H1 (cell line): ENCODE results near the gene ASTN1. TPM values are rescaled to one million over a fixed set of nuclear protein-coding genes. Genes with fewer than 3 reads are reported as not detected.

Experiments used
- CTCF ChIA-PET: fragments of 300-600 bp; sonication (Branson Sonifier 250); formaldehyde crosslinking; loops from one replicate; lab custom pipeline; 2021; ENCODE audit not compliant: partially characterized antibody; lab: Charles Lee
- POLR2A ChIA-PET: fragments of 300-600 bp; sonication (Branson Sonifier 250); formaldehyde crosslinking; loops from one replicate; lab custom pipeline; 2021; ENCODE audit warnings: inconsistent platforms; ENCODE audit not compliant: partially characterized antibody; lab: Charles Lee
- DNase-seq, 2 experiments: peaks; one replicate each; pipeline versions ENCODE4 v3.0.0 to v3.0.0-alpha.2; 2010 to 2022; ENCODE audit warnings: low spot score in 2 of 2, low read depth in 1 of 2, mixed read lengths in 1 of 2
- FAIRE-seq: peaks from 2 replicates; lab custom pipeline; 2011; peaks lifted over from hg19 to GRCh38; lab: Jason Lieb, UNC
- H2AFZ ChIP-seq: 2 replicates; pipeline ENCODE4 v1.8.1; 2012; ENCODE audit warnings: low read length, inconsistent platforms
- H2AK5ac ChIP-seq: 2 replicates; pipeline ENCODE4 v1.6.1; 2013; ENCODE audit warnings: low read depth, low read length
- H2BK120ac ChIP-seq: replicated peaks from 2 replicates; pipeline ENCODE3; 2013; ENCODE audit warnings: low read depth, low read length, inconsistent platforms
- H2BK12ac ChIP-seq: 2 replicates; pipeline ENCODE4 v1.6.1; 2013; ENCODE audit warnings: low read depth, low read length
- H2BK15ac ChIP-seq: 2 replicates; pipeline ENCODE4 v1.6.1; 2013; ENCODE audit warnings: low read length
- H2BK20ac ChIP-seq: 2 replicates; pipeline ENCODE4 v1.6.1; 2013; ENCODE audit warnings: low read length
- H2BK5ac ChIP-seq: 2 replicates; pipeline ENCODE4 v1.6.1; 2013; ENCODE audit warnings: low read depth, low read length
- H3K14ac ChIP-seq: 2 replicates; pipeline ENCODE4 v1.6.1; 2013; ENCODE audit warnings: inconsistent platforms; ENCODE audit not compliant: insufficient read length
- H3K18ac ChIP-seq: 2 replicates; pipeline ENCODE4 v1.6.1; 2013; ENCODE audit warnings: low read length; ENCODE audit errors: extremely low read depth
- H3K23ac ChIP-seq: 2 replicates; pipeline ENCODE4 v1.6.1; 2013; ENCODE audit warnings: inconsistent platforms; ENCODE audit not compliant: insufficient read length
- H3K23me2 ChIP-seq: 2 replicates; pipeline ENCODE4 v1.6.1; 2013; ENCODE audit warnings: low read depth, low read length
- H3K27ac ChIP-seq: 2 replicates; pipeline ENCODE4 v1.6.1; 2011; ENCODE audit warnings: low read depth, low read length, inconsistent platforms
- H3K27me3 ChIP-seq, 4 experiments: replicated peaks in 1 of 4; 1 replicate in 1 of 4; 2 replicates in 3 of 4; pipeline versions ENCODE4 v1.6.1 to v1.8.1; 2011 to 2013; ENCODE audit warnings: low read length in 3 of 4, mild to moderate bottlenecking in 3 of 4, inconsistent platforms in 2 of 4, mixed read lengths in 2 of 4, moderate library complexity in 1 of 4; ENCODE audit not compliant: control insufficient read depth in 3 of 4, insufficient read depth in 3 of 4; ENCODE audit errors: extremely low read depth in 1 of 4
- H3K36me3 ChIP-seq, 4 experiments: 2 replicates each; pipeline versions ENCODE4 v1.6.1 to v1.8.1; 2011 to 2013; ENCODE audit warnings: mild to moderate bottlenecking in 4 of 4, low read length in 3 of 4, moderate library complexity in 2 of 4, control low read depth in 1 of 4, inconsistent platforms in 1 of 4; ENCODE audit not compliant: insufficient read depth in 4 of 4, control insufficient read depth in 2 of 4
- H3K4ac ChIP-seq: replicated peaks from 2 replicates; pipeline ENCODE3; 2013; ENCODE audit warnings: low read length, low read depth, mixed read lengths, inconsistent platforms; ENCODE audit not compliant: insufficient read length
- H3K4me1 ChIP-seq, 4 experiments: replicated peaks in 1 of 4; 1 replicate in 1 of 4; 2 replicates in 3 of 4; pipeline versions ENCODE4 v1.6.1 to v1.8.1; 2011 to 2013; ENCODE audit warnings: low read length in 3 of 4, inconsistent platforms in 2 of 4, mixed read lengths in 1 of 4; ENCODE audit not compliant: insufficient read depth in 4 of 4, control insufficient read depth in 3 of 4
- H3K4me2 ChIP-seq, 2 experiments: 2 replicates each; pipeline versions ENCODE4 v1.6.1 to v1.8.1; 2011 to 2013; ENCODE audit warnings: low read depth in 2 of 2, low read length in 2 of 2, control low read depth in 1 of 2, inconsistent platforms in 1 of 2, mild to moderate bottlenecking in 1 of 2; ENCODE audit not compliant: insufficient read depth in 1 of 2
- H3K4me3 ChIP-seq, 4 experiments: fragments of 200-600, 300-600 bp in 1 of 4; sonication (generic), shearing (Covaris generic), sonication (Bioruptor Twin) in 1 of 4; 2 replicates each; pipeline versions ENCODE4 v1.5.1 to v1.8.1; 2011 to 2016; ENCODE audit warnings: low read length in 4 of 4, low read depth in 3 of 4, control low read depth in 2 of 4, inconsistent platforms in 2 of 4, mild to moderate bottlenecking in 2 of 4, mixed read lengths in 1 of 4, moderate library complexity in 1 of 4; ENCODE audit not compliant: insufficient read depth in 2 of 4; ENCODE audit errors: extremely low read depth in 1 of 4
- H3K56ac ChIP-seq: replicated peaks from 2 replicates; pipeline ENCODE3; 2013; ENCODE audit warnings: low read depth, mild to moderate bottlenecking, mixed read lengths, low read length, inconsistent platforms; ENCODE audit not compliant: insufficient read length
- H3K79me1 ChIP-seq: 2 replicates; pipeline ENCODE4 v1.6.1; 2013; ENCODE audit warnings: low read depth, low read length, control low read depth
- H3K79me2 ChIP-seq, 2 experiments: 2 replicates each; pipeline versions ENCODE4 v1.6.1 to v1.8.1; 2012 to 2013; ENCODE audit warnings: low read length in 2 of 2, mild to moderate bottlenecking in 2 of 2, inconsistent platforms in 1 of 2; ENCODE audit not compliant: insufficient read depth in 2 of 2, control insufficient read depth in 1 of 2
- H3K9ac ChIP-seq, 4 experiments: replicated peaks in 1 of 4; 1 replicate in 1 of 4; 2 replicates in 3 of 4; pipeline versions ENCODE4 v1.6.1 to v1.8.1; 2011 to 2013; ENCODE audit warnings: low read depth in 3 of 4, low read length in 3 of 4, control low read depth in 2 of 4, mild to moderate bottlenecking in 2 of 4, moderate library complexity in 2 of 4, inconsistent platforms in 1 of 4; ENCODE audit errors: extremely low read depth in 1 of 4
- H3K9me3 ChIP-seq, 2 experiments: 2 replicates each; pipeline versions ENCODE4 v1.6.1 to v1.8.1; 2012 to 2013; ENCODE audit warnings: mild to moderate bottlenecking in 2 of 2, moderate library complexity in 2 of 2, control low read depth in 1 of 2, inconsistent platforms in 1 of 2, low read depth in 1 of 2, low read length in 1 of 2, mixed read lengths in 1 of 2; ENCODE audit not compliant: insufficient read depth in 2 of 2
- H4K20me1 ChIP-seq, 2 experiments: replicated peaks in 1 of 2; 2 replicates each; pipeline versions ENCODE3 to v1.8.1; 2011 to 2013; ENCODE audit warnings: inconsistent platforms in 2 of 2, low read length in 2 of 2, mild to moderate bottlenecking in 1 of 2; ENCODE audit not compliant: insufficient read depth in 2 of 2, control insufficient read depth in 1 of 2
- H4K5ac ChIP-seq: 2 replicates; pipeline ENCODE4 v1.6.1; 2013; ENCODE audit warnings: low read length, low read depth, mixed read lengths, inconsistent platforms; ENCODE audit not compliant: insufficient read length
- H4K8ac ChIP-seq: 2 replicates; pipeline ENCODE4 v1.8.0; 2013; ENCODE audit warnings: mild to moderate bottlenecking, moderate library complexity, low read length, inconsistent platforms; ENCODE audit not compliant: insufficient read depth; ENCODE audit errors: extremely low read depth
- H4K91ac ChIP-seq: replicated peaks from 2 replicates; pipeline ENCODE3; 2013; ENCODE audit warnings: low read length, mixed read lengths, inconsistent platforms; ENCODE audit not compliant: insufficient read length
- GTF2F1 ChIP-seq: IDR thresholded peaks from 2 replicates; pipeline ENCODE4 v1.6.1; 2012; ENCODE audit warnings: low read depth, low read length, improper control_type of control experiment, borderline replicate concordance
- HDAC2 ChIP-seq, 2 experiments: fragments of 300-600 bp in 1 of 2; sonication (generic) in 1 of 2; IDR thresholded peaks; 2 replicates each; pipeline ENCODE4 v1.6.1; 2011 to 2012; ENCODE audit warnings: low read depth in 2 of 2, low read length in 2 of 2, mild to moderate bottlenecking in 2 of 2, moderate library complexity in 2 of 2, borderline replicate concordance in 1 of 2, inconsistent platforms in 1 of 2
- JUND ChIP-seq: IDR thresholded peaks from 2 replicates; pipeline ENCODE4 v1.6.1; 2011; ENCODE audit warnings: mild to moderate bottlenecking, improper control_type of control experiment, low read length
- KDM5A ChIP-seq: fragments of 200-600 bp; IDR thresholded peaks from 2 replicates; pipeline ENCODE4 v1.7.1; 2012; ENCODE audit warnings: mild to moderate bottlenecking, low read length, inconsistent platforms, mixed read lengths
- NANOG ChIP-seq: IDR thresholded peaks from 2 replicates; pipeline ENCODE4 v1.6.1; 2011; ENCODE audit warnings: low read length, low read depth, mild to moderate bottlenecking, inconsistent platforms; ENCODE audit not compliant: insufficient read depth, poor library complexity, severe bottlenecking
- POLR2AphosphoS5 ChIP-seq: IDR thresholded peaks from 2 replicates; pipeline ENCODE4 v1.6.1; 2011; ENCODE audit warnings: low read depth, low read length
- RBBP5 ChIP-seq: IDR thresholded peaks from 2 replicates; pipeline ENCODE4 v1.7.1; 2012; ENCODE audit warnings: low read depth, mild to moderate bottlenecking, inconsistent platforms, low read length, moderate library complexity, borderline replicate concordance
- RNF2 ChIP-seq: fragments of 200-900, 300-1000 bp; sonication (generic); IDR thresholded peaks from 2 replicates; pipeline ENCODE4 v1.7.1; 2016; ENCODE audit warnings: borderline replicate concordance, low read depth, mild to moderate bottlenecking, antibody characterized with exemption, low read length; ENCODE audit not compliant: poor library complexity, severe bottlenecking; ENCODE audit errors: missing control alignments
- SIX5 ChIP-seq: IDR thresholded peaks from 2 replicates; pipeline ENCODE4 v1.6.1; 2011; ENCODE audit warnings: mild to moderate bottlenecking, low read depth, low read length
- SP4 ChIP-seq: IDR thresholded peaks from 2 replicates; pipeline ENCODE4 v1.6.1; 2012; ENCODE audit warnings: low read length, inconsistent platforms
- TCF12 ChIP-seq: IDR thresholded peaks from 2 replicates; pipeline ENCODE4 v1.6.1; 2011; ENCODE audit warnings: low read depth, mild to moderate bottlenecking, low read length
- TEAD4 ChIP-seq: IDR thresholded peaks from 2 replicates; pipeline ENCODE4 v1.6.1; 2012; ENCODE audit warnings: low read depth, low read length, inconsistent platforms, mixed read lengths
- WGBS, 2 experiments: shearing (Covaris generic) in 1 of 2; methylation state at CpG; one replicate each; pipeline versions ENCODE4 v1.1.6 to v1.1.7; 2013 to 2015; ENCODE audit warnings: low lambda C conversion rate in 2 of 2, mixed read lengths in 2 of 2, inconsistent platforms in 1 of 2, low coverage in 1 of 2, missing lambda C conversion rate in 1 of 2; ENCODE audit not compliant: insufficient replicate concordance in 2 of 2, insufficient coverage in 1 of 2, insufficient read length in 1 of 2; ENCODE audit errors: extremely low coverage in 1 of 2, missing lambda C conversion rate in 1 of 2; 5-methylcytosine and 5-hydroxymethylcytosine counted together
- polyA plus RNA-seq, 7 experiments: library from polyadenylated mRNA; depleted of rRNA in 3 of 7; stranded (reverse) in 5 of 7; unstranded in 2 of 7; fragments of >200 nt in 5 of 7; fragments of 200-250 nt in 2 of 7; gene quantifications; 1 replicate in 5 of 7; 2 replicates in 1 of 7; 4 replicates in 1 of 7; pipeline versions ENCODE4 v1.2.1 to v1.2.3, GENCODE V29; 2011 to 2013; ENCODE audit warnings: missing spikeins in 2 of 7, mixed read lengths in 2 of 7
- total RNA-seq: library from RNA; stranded (reverse); fragmentation: NEBNext Ultra II Directional; extraction: Animal tissue kit (Norgen Biotek cat#: 25700); gene quantifications from 2 replicates; pipeline ENCODE4 v1.2.1, GENCODE V29; 2021

The ASTN1 gene
- total and polyA plus RNA-seq, 2 of the 8 experiments (the other 6 are each of a cell fraction or from before 2014, with no cell fraction given): 2.9 to 4.1 TPM

GRCh38 chr1:177122461-177123251 lies 41.9 kb downstream of the ASTN1 start:
- no peak overlapping the region for H2BK12ac ChIP-seq
- no peak overlapping the region for H3K56ac ChIP-seq
- TF ChIP-seq TEAD4: no peak
- TF ChIP-seq NANOG: no peak
- TF ChIP-seq RBBP5: no peak
- TF ChIP-seq RNF2: no peak
- no peak for TF ChIP-seq SP4
- TF ChIP-seq KDM5A: no peak
- TF ChIP-seq SIX5: no peak
- TF ChIP-seq POLR2AphosphoS5: no peak
- no peak for TF ChIP-seq GTF2F1
- no peak for TF ChIP-seq TCF12
- TF ChIP-seq JUND: no peak
- TF ChIP-seq HDAC2 (IDR thresholded peaks at IDR 0.05; ENCODE audit: borderline replicate concordance in 1 of 2, low read depth in 2 of 2, low read length in 2 of 2): no peak

More at GRCh38 chr1:177122461-177123251, 41.9 kb downstream of the ASTN1 start:
- Histone ChIP-seq H3K27ac (no peak overlapping the region), H3K27me3 (no peaks in the 10 kb centered on the region), H3K23ac (no peak overlapping the region), H3K14ac (no peak overlapping the region), H3K9me3 (no peaks in the 10 kb centered on the region), H2AK5ac (no peak overlapping the region), H3K18ac (no peak overlapping the region), H3K4ac (no peak overlapping the region), H3K4me3 (no peak overlapping the region), H2BK15ac (no peak overlapping the region), H4K91ac (no peak overlapping the region), H3K9ac (no peak overlapping the region), H2AFZ (no peak overlapping the region), H4K5ac (no peak overlapping the region), H3K79me2 (no peaks in the 10 kb centered on the region), H2BK5ac (no peak overlapping the region), H4K8ac (no peak overlapping the region), H3K36me3 (no peaks in the 10 kb centered on the region), H3K4me2 (no peak overlapping the region), H3K79me1 (no peaks in the 10 kb centered on the region), H4K20me1 (no peaks in the 10 kb centered on the region), H3K23me2 (no peaks in the 10 kb centered on the region), H2BK120ac (no peak overlapping the region), H2BK20ac (no peak overlapping the region), H3K4me1 (no peaks in the 10 kb centered on the region)
- POLR2A ChIA-PET: no interaction called here
- DNase-seq (no peak), FAIRE-seq (no peak)
- 92% methylated on average over 12 of the region's 12 CpGs; no CpG with 5 or more reads in 1 of the 2 experiments for WGBS, 2 experiments
- CTCF ChIA-PET: interaction anchor here (0.9 to 1.3 kb wide), 2 partner anchors 15 to 242 kb away, joined by 3 to 4 read pairs; no protein-coding TSS in a partner anchor
